SIG-M5 (cell line): ENCODE results near the gene NBPF3.

Experiments
- DNase-seq: peaks from one replicate; lab custom pipeline; 2025; lab: John Stamatoyannopoulos, UW

Gene NBPF3

DNA sequence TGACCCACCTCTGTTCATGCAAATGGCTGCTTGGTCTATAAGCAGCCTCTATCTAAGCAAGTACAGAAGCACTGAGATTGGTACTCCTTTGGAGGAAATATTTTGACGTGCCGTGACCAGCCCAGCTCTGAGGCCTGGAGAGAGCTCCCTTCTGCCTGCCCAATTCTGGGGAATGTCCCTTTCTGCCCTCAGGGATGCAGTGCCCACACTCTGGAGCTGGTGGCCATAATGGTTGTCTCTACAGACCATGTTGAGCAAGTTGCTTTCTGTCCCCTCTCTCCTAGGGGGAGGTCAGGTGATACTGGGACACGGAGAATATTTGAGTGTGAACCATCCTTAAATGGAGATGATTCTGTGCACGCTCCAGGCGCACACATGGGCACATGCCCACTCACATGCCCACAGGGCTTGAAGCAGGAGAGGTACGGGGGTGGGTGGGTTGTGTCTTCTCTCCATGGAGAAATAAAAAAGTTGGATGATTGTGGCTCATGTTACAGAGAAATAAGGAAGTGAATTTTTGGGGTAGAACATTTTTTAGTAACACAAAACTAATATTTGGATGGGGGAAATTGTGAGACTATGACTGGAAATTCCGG is 55.4 kb downstream of the NBPF3 start:
- no peak for DNase-seq

DNA sequence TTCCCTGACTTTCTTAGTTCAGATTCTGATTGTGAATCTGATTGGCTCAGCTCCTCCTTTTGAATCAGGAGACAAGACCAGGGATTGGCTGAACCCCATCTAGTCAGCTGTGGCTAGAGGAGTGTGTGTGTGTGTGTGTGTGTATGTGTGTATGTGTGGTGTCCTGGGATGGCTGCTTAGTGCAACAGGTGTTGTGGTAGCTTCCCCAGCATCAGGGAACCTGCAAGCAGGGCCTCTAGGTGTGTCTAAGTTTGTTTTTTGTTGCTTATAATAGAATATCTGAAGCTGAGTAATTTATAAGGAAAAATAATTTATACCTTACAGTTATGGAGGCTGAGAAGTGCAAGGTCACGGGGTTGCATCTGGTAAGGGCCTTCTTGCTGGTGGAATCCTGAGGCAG is 56.1 kb downstream of the NBPF3 start:
- no peak for DNase-seq

DNA sequence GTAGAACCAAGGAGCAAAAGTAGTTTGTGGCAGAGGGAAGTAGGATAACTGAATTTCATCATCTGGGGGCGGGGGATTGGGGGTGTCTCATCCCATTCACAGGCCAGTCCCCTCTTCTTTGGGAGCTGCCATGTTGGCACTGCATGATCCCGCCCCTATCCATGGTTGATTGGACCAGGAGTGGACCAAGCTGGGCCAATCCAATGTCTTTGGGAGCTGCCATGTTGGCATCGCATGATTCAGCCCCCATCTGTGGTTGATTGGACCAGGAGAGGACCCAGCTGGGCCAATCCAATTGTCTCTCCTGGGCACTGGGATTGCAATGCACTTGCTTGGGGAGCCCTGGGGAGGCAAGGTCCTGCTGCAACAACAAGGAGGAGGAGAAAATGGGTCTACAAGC is 56.9 kb downstream of the NBPF3 start:
- DNase-seq = no peak

DNA sequence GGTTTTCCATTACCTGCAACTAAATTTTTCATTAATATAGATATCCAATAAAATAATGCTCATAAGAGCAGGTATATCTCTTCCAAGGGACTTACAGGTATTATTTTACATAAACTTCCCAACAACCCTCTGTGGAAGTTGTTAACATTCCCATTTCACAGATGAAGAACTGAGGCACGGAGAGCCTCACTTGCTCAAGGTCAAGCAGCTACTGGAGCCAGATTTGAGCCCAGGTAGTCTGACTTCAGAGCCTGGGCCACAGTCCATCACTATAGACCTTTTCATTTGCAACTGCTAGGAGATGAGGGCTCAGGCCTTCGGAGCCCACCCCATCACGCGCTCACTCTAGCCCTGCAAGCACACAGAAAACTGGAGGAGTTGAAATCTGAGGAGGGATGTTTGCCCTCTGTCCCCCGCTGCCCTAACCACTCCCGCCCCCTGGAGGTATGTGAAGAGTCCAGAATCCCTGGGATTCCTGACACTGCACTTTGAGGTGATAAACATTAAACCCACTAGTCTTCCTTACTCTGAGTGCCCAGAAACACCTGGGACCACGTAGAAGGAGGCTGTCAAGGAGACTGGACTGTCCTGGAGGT is 57.6 kb downstream of the NBPF3 start:
- DNase-seq = no peak

DNA sequence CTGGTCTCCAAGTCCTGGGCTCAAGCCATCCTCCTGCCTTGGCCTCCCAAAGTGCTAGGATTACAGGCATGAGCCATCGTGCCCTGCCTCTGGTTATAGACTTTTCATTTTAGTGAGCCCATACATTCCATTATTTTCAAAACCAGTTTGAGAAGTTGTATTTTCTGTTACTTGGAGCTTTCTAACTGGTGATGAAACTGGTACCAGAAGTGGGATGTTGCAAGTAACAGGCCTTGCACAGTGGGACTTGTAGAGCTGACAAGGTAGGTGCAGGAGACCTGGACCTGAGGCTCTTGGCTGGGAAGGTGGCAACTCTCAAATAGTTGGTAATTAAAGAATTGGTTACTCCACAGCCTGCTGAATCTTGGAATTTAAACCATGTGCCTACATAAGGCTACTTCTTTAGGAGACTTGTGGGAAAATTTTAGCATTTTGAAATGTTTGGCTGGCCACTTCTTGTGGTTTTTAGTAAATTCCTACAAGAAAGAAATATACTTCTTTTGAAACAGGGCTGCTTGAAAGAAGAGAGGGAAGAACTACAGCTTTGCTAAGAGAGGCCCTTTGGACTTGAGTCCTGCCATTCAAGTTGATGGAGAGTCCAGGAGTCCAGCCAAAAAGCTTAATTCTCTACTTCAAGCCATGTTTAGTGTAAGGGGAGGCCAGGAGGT is 59.5 kb downstream of the NBPF3 start:
- no peak for DNase-seq

DNA sequence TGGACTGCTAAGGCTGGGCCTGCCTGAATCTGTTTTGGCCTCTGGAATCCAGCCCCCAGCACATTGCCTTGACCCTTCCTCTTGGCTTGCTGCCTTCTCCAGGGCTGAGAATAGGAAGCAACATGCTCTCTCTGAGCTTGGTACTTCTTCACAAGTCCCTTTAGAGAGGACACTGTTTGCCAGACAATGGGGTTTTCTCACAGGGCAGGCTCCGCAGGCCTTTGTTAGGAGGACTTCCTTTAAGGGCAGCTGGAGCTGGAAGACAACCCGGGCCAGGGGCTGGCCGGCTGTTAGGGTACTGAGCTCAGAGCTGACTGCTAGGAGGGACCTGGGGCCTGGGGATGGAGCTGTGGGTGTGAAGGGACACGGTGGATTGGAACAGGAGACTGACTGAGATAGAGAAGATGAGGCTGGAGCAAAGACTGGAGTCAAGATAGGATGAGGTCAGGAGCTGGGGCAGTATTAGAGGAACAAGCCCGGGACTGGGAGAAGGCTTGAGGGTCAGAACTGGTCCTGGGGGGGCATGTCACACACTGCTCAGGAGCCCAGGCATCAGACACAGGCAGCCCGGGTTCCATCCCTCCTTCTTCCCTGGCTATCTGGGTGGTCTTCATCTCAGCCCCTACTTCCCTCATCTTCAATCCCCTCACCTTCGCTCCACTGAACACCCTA is 63.9 kb downstream of the NBPF3 start:
- DNase-seq = no peak

DNA sequence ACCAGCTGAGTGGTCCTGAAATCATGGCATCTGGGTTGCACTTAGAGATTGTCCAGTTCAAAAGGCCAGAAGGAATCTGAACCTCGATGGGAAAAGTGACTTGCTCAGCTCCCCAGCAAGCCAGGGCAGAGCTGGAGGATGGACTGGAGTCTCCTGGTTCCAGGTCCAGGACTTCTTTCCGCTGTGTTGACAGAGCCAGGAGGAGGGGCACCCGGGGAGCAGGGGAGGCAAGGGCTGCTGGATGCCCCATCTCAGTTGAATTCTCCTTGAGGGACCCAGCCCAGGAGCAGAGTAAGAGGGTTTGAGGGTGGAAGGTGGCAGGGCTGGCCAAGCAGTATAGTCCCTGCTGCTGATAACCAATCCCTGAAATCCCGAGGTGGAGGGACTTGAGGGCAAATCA is 66.9 kb downstream of the NBPF3 start:
- DNase-seq = no peak

DNA sequence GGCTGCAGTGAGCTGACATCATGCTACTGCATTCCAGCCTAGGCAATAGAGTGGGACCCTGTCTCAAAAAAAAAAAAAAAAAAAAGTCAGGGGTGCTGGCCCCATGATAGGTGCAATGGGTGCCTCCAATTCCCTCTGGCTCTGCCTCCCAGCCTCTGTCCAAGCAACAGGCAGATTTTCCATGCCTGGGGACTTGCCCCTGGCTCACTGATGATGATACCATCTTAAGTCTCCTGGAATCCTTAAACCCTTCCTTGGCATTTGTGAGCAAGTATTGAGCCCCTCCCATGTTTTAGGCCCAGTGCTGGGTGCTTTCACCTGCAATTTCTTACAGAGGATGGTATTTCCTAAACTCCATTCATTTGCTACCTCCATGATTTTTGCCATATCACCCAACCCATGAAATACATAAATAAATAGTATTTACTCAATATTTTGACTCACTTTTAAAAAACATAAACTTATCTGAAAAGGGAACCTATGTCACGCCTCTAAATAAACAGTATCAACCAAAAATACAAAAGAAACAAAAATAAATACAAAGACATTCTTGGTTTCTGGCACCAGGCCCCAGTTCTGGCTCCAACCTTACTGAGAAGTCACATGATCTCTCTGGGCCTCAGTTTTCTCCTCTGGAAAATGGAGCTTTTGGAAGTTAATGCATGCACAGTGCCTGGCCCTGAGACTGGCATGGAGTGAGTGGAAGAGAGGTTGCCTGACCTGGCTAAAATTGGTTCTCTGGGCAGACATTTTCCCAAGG is 67.8 kb downstream of the NBPF3 start:
- no peak for DNase-seq

DNA sequence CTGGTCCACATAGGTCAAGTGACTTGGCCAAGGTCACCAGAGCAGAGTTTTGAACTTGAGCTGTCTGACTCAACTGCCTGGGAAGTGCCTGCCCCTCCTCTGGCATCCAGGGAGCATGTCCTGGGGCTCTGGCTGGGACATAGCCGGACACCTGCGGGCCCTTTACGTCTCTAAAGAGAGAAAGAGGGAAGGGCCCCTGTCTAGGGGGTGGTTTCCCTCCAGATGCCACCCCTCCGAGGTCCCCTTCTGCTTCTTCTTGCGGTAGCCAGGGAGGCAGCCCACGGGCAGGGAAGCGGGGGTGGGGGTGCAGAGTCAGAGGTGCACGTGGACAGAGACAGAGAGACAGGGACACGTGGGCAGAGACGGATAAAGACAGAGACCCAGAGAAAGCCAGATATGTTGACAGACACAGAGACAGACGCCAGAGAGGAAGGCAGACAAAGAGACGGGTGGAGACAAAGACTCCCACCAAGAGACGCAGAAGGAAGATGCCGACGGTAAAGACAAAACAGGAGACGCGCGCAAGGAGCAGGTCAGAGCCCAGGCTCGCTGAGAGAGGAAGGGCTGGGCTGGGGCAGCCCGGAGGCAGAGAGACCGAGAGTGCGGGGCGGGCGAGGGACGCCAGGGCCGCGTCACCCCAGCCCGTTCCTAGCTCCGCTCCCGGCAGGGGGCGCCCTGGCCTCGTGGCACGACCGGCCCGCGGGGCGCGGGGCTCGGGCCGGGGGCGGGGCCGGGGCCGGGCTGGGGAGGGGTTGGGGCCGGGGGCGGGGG is 68.8 kb downstream of the NBPF3 start:
- DNase-seq = no peak

DNA sequence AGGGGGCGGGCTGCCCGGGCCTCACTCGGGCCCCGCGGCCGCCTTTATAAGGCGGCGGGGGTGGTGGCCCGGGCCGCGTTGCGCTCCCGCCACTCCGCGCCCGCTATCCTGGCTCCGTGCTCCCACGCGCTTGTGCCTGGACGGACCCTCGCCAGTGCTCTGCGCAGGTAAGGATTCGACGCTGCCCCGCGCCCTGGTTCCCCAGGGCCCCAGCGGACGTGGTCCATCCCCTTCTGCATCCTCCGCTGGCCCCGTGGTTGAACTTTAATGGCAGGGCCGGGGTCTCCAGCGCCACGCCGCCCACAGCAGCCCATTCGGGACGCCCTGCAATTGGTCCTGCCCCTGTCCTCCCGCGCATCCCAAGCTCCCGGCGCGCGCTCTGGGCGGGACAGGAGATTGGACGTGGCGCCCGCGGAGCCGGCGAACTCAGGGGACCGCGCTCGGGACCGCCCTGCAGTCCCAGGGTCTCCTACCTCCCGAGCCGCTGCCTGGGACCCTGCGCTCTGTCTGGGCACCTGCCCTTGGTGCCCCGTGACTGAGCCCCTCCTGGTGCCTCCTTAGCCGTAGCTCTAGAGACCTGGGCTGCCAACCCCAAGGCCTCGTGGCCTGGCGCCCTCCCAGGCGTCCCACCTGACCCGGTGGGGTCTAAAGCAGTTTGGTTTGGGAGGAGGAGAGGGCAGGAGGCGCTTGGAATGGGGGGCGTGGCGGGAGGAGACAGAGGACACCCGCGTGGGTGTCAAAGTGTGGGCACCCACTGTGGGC is 69.6 kb downstream of the NBPF3 start, which contains the start of gene ALPL:
Gene ALPL, plus strand, starts transcription at position 73 of the 762 bp plus-strand sequence. CDS start 44,659 bp downstream, outside the sequence.
- DNase-seq = no peak

DNA sequence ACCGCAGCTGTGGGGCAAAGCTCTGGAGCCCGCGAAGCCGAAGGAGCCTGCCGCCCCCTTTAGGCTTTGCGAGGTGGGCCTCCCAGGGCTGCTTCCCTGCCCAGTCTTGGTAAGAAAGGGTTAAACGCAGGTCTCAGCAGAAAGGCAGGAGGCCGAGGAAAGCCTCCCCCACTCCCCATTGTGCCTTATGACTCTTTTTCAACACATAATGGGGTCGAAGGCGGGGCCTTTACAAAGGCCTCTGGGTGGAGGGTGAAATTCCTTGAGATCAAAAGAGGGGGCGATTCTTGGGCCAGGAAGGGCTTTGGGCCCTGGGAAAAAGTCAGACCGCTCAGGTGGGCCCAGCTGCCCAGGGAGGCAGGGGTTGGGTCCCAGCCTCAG is 70.2 kb downstream of the NBPF3 start:
- DNase-seq = no peak

DNA sequence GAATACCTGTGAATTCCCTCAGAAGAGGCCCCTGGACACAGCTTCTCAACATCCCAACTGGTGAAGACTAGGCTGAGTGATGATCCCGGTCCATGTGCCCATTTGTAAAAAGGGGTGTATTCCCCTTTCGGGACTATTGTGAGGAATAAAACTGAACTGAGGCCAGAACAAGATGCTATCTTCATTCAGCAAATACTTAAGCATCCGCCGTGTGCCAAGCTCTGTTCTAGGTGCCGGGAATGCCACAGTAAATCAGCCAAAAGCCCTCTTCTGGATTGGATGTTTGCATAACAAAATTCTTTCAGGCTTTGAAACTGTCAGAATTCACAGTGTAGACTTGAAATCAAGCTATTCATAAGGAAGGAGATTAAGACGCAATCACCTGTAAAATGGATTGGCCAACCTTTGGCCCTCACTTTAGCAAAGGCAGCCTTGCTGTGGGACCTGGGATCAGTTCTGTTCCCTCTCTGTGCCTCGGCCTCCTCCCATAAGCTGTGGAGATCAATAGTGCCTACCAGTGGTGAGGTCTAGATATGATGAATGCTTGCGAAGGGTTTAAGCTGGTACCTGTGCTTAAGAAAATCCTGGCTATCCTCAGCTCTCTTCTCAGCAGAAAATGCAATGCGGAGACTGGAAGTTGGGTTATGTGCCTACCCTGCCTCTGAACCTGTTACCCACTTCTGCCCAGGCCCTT is 71.1 kb downstream of the NBPF3 start:
- DNase-seq = no peak

DNA sequence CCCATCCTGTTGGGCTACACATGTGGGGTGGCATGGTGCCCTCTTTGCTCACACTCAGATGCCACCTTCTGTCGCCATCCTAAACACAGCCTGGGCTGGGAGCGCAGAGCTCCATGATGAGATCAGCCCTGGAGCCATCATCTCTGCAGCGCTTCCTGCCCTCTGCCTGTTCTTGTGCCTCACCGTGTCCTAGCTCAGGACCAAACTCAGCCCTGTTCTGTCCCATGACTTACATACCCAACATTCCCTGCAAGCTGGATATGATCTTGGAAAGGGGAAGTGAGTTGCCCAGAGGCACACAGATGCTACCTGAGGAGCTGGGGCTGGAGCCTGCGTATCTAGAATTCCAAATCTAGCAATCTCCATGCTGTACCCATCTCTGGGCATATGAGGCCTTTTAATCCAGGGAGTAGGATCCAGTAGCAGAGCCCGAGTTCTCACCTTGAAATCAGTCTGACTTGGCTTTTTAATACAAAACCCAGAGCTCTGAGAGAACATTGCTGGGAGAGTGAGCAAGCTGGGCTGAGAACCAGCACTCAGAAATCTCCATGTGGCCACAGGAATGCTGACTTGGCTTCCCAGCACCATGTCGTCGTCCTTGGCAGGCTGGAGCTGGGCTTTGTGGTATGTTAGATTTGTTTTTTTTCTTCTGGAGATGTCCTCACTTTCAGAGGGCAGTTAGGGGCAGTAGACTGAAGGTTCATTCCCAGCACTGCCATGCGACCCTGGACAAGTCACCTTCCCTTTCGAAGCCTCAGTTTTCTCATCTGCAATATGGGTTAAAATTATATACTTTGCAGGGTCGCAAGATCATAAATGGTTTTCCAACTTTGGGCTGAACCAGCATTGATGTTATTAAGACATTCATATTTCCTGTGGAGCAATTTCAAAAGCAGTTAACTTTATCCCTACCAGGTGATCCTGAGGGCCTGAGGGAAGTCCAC is 71.9 kb downstream of the NBPF3 start:
- no peak for DNase-seq

DNA sequence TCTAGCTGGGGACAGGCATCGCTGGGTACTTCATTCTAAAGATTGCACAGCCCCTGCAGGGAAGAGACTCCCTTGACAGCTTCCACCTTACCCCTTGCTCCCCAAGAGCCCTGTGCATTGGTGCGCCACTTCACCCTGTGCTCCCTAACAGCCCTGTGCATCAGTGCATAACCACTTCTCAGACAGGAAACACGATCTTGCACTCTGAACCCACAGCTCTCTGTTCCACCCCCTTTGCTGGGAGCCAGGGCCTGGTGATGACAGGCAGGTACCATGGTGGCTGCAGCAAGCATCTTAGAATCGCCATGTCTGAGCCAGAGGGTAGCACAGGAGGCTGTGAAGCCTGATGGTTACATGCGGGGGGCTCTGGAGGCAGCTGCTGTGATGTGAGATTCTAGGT is 74.3 kb downstream of the NBPF3 start:
- no peak for DNase-seq

DNA sequence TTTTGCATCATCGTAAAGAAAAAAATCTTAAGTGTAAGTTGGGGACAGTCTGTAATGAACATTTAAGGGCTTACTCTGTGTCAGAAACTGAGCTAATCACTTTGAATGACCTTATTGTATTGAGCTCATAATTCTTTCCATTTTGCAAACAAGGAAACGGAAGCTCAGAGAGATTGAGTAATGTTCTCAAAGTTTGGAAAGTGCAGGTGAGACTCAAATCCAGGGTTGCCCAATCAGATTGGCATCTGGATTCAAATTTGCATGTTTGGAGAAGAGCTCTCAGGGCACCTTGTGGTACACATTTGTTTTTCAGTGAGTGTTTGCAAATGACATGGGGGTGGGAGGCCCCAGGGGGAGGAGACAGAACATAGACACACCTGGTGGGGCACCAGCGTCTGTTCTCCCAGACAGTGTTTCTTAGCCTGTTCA is 77.2 kb downstream of the NBPF3 start:
- no peak for DNase-seq

DNA sequence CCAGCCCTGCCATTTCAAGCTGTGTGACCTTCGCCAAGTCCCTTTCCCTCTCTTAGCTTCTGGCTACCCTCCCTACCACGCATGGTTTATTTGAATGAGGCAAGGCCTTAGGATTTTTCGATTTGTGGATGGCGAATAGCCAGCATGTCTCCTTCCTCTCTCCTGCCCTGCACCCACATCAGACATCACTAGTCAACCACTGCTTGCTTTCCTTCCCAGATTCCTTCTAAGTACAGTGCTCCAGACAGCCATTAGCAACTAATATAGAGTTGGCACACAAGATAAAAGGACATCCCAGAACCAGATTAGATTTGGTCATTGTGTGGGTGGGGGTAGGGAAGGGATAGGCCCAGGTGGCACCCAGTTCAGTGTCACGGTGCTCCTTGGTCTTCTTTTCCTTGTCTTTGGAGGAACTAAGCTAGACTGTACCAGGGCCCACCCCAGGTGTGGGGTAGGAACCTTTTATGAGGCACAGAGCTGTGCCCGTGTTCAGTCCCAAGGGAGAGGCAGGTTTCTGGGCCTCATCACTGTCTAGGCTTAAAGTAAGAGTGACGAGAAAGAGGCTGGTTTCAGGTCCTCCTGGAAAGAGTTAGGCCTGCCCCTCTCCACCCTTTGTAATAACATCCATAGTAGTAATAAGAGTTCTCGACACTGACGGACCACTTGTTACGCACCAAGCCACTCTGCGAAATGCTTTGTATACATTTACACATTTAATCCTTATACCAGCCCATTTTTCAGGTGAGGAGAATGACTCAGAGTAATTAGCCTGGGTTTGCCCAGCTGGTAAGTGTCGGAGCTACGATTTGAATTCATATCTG is 77.9 kb downstream of the NBPF3 start:
- DNase-seq = no peak

DNA sequence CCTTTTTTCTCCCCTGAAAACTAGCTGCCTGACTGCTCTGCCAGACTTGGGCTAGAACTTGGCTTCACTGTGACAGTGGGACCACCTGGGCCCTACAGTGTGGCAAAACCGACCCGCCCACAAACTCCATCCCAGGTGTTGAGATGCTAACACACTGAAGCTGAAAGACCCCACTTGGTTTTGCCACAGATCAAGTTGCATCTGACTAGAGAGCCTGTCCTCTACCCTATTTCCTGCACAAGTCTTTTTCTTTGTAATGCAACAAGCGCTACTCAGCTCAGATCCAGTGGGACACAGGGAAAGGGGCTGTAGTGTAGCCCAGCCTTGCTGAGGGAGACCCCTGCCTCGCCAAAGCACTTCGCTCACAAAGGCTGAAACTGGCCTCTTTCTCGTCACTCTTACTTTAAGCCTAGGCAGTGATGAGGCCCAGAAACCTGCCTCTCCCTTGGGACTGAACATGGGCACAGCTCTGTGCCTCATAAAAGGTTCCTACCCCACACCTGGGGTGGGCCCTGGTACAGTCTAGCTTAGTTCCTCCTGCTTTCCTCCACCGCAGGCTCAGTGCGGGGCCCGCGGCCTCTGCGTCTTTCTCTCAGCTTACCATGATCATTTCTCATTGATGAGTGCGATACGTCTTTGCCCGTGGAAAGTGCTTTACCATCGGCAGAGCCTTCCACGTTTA is 79.0 kb downstream of the NBPF3 start:
- no peak for DNase-seq
